Vagina (tissue), 2 donors: ENCODE data around the gene PNMA6F.

ENCODE experiments used
- CTCF ChIP-seq, 3 experiments: fragments of 450-650 bp in 2 of 3; fragments of 200-600 bp in 1 of 3; sonication (generic) in 1 of 3; IDR thresholded peaks; one replicate each; pipeline ENCODE4 v1.5.1; 2017 to 2019; ENCODE audit warnings: antibody characterized with exemption in 3 of 3, mild to moderate bottlenecking in 2 of 3, moderate library complexity in 2 of 3
- POLR2AphosphoS5 ChIP-seq, 2 donors: sonication (generic); formaldehyde crosslinking; IDR thresholded peaks; one replicate each; pipeline ENCODE4 v1.9.0; 2017; ENCODE audit warnings: antibody characterized with exemption in 2 of 2, mild to moderate bottlenecking in 2 of 2, low read depth in 1 of 2; ENCODE audit not compliant: insufficient read depth in 1 of 2

GRCh38 chrX:153333266-153333665, 11.7 kb upstream of the PNMA6F start:
- TF ChIP-seq CTCF (IDR thresholded peaks at IDR 0.05) (no peak), POLR2AphosphoS5 (IDR thresholded peaks at IDR 0.05; ENCODE audit: insufficient read depth in 1 of 2, low read depth in 1 of 2) (no peak)
